ENCODE data around the gene ST7. TPM values are rescaled to one million over a fixed set of nuclear protein-coding genes. Genes with fewer than 3 reads are reported as not detected.

The ST7 gene
- total and polyA plus RNA-seq, 2 of the 8 experiments (the other 6 are each of a cell fraction or from before 2014, with no cell fraction given), result 16.3 to 18.0 TPM

DNA sequence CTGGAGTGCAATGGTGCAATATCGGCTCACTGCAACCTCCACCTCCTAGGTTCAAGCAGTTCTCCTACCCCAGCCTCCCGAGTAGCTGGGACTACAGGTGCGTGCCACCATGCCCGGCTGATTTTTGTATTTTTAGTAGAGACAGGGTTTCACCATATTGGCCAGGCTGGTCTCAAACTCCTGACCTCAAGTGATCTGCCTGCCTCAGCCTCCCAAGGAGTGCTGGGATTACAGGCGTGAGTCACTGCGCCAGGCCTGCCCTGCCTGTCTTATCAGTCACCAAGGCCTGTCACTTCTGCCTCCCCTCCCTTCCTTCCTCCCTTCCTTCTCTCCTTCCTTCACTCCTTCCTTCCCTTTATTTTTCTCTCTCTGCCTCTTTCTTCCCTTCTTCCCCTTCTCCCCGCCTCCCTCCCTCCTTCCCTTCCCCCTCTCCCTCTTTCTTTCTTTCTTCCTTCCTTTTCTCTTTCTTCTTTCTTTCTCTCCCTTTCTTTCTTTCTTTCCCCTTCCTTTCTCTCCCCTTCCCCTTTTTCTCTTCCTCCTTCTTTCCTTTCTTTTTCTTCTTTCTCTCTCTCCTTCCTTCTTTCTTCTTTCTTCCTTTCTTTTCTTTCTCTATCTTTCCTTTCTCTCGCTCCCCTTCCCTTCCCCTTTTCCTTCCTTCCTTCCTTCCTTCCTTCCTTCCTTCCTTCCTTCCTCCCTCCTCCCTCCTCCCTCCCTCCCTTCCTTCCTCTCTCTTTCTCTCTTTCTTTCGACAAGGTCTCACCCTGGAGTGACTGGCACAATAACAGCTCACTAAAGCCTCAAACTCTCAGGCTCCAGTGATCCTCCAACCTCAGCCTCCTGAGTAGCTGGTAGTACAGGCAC, 3.1 kb upstream of the ST7 start (continued):
- TF ChIP-seq HDAC2 (IDR thresholded peaks at IDR 0.05; ENCODE audit: borderline replicate concordance in 1 of 2, low read depth in 2 of 2, low read length in 2 of 2) (no peak), SIN3A (conservative IDR thresholded peaks at IDR 0.05 in 1 of 2, IDR thresholded peaks at IDR 0.05 in 1 of 2; ENCODE audit: low read depth in 1 of 2, low read length in 2 of 2) (no peak)

Data from H1 (cell line).